ENCODE results near the gene TOMM70. TPM values are rescaled to one million over a fixed set of nuclear protein-coding genes. Genes with fewer than 3 reads are reported as not detected.

The TOMM70 gene
- total and polyA plus RNA-seq, 7 experiments from 2014 or later: 18.3 to 43.7 (median 23.9) TPM

DNA sequence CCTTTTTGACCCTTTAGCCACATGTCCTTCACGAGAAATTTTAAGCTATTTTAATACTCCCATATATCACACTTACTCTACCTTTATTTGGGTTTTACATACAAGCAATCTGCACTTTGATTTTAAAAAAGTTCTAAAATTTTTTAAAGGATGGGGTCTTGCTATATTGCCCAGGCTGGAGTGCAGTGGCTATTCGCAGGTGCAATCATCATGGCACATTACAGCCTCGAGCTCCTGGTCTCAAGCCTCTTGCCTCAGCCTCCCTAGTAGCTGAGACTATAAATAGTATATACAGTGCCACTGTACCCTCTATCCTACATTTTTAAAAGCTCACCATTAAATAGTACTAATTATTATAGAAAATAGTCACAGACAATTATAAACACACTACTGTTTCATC lies 36.5 kb downstream of the TOMM70 start:
- Mint-ChIP-seq H3K4me1 (peaks cover 0 to 5% (median 0%) of the 10 kb centered on the region in 7 donors), H3K27ac (no peak overlapping the region), H3K4me3 (no peak overlapping the region), H3K27me3 (no peaks in the 10 kb centered on the region), H3K9me3 (peaks cover 0 to 6% (median 3%) of the 10 kb centered on the region in 11 donors), H3K36me3 (peaks cover 11 to 65% (median 41%) of the 10 kb centered on the region in 5 donors)
- no peaks in the 10 kb centered on the region for H3K4me1 ChIP-seq (ENCODE audit: control insufficient read depth in 2 of 2, insufficient read depth in 2 of 2, low read length in 2 of 2)
- intact Hi-C loops (cut with micrococcal nuclease): no loop called here
- H3K27me3 ChIP-seq (ENCODE audit: control insufficient read depth in 2 of 2, insufficient read depth in 2 of 2, low read length in 2 of 2): no peaks in the 10 kb centered on the region
- DNase-seq (no peak), ATAC-seq (no peak)
- ChIA-PET POLR2A (interaction anchor here (0.6 to 0.7 kb wide), 2 partner anchors 26 to 1127 kb away, joined by 3 to 4 read pairs; no protein-coding TSS in a partner anchor), CTCF (interaction anchor here (0.9 kb wide), 1 partner anchor 9 kb away, joined by 3 read pairs; no protein-coding TSS in a partner anchor)
- peaks cover 0 to 47% (median 7%) of the 10 kb centered on the region in 3 experiments for H3K36me3 ChIP-seq (ENCODE audit: control insufficient read depth in 2 of 3, insufficient read depth in 3 of 3, low read length in 3 of 3)
- no peaks in the 10 kb centered on the region for H3K9me3 ChIP-seq (ENCODE audit: control insufficient read depth in 2 of 3, low read length in 3 of 3)
- no peak overlapping the region for H3K27ac ChIP-seq (ENCODE audit: low read depth, low read length)
- H3K4me3 ChIP-seq (ENCODE audit: low read length): no peak overlapping the region

DNA sequence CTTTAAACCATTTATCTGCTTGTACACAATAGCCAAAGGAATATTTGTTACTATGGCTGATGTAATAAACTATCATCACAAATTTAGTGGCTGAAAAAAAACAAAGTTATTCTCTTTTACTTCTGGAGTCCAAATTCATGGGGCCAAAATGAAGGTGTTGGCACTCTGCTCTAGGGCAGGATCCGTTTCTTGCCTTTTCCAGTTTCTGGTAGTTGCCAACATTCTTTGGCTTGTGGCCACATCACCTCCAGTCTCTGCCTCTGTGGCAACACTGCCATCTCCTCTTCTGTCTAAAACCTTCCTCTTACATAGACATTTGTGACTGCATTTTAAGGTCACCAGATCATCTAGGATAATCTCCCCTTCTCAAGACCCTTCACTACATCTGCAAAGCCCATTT lies 39.0 kb downstream of the TOMM70 start:
- no peak for ATAC-seq
- H3K4me3 ChIP-seq (ENCODE audit: low read length): no peak overlapping the region
- intact Hi-C loops (cut with micrococcal nuclease): no loop called here
- Mint-ChIP-seq H3K9me3 (peaks cover 0 to 6% (median 3%) of the 10 kb centered on the region in 11 donors), H3K27me3 (no peaks in the 10 kb centered on the region), H3K4me3 (no peak overlapping the region), H3K27ac (no peak overlapping the region), H3K36me3 (peaks cover 11 to 68% (median 36%) of the 10 kb centered on the region in 5 donors), H3K4me1 (peaks cover 0 to 7% (median 0%) of the 10 kb centered on the region in 7 donors)
- peaks cover 0 to 35% (median 7%) of the 10 kb centered on the region in 3 experiments for H3K36me3 ChIP-seq (ENCODE audit: control insufficient read depth in 2 of 3, insufficient read depth in 3 of 3, low read length in 3 of 3)
- ChIA-PET CTCF (interaction anchor here (0.6 kb wide), 2 partner anchors 10 to 802 kb away, joined by 3 read pairs; no protein-coding TSS in a partner anchor), POLR2A (interaction anchor here (0.5 kb wide), 1 partner anchor 347 kb away, joined by 4 read pairs; the partner anchor contains the start of gene TFG)
- H3K4me1 ChIP-seq (ENCODE audit: control insufficient read depth in 2 of 2, insufficient read depth in 2 of 2, low read length in 2 of 2): no peaks in the 10 kb centered on the region
- no peaks in the 10 kb centered on the region for H3K27me3 ChIP-seq (ENCODE audit: control insufficient read depth in 2 of 2, insufficient read depth in 2 of 2, low read length in 2 of 2)
- no peak for DNase-seq
- H3K27ac ChIP-seq (ENCODE audit: low read depth, low read length): no peak overlapping the region
- no peaks in the 10 kb centered on the region for H3K9me3 ChIP-seq (ENCODE audit: control insufficient read depth in 2 of 3, low read length in 3 of 3)

DNA sequence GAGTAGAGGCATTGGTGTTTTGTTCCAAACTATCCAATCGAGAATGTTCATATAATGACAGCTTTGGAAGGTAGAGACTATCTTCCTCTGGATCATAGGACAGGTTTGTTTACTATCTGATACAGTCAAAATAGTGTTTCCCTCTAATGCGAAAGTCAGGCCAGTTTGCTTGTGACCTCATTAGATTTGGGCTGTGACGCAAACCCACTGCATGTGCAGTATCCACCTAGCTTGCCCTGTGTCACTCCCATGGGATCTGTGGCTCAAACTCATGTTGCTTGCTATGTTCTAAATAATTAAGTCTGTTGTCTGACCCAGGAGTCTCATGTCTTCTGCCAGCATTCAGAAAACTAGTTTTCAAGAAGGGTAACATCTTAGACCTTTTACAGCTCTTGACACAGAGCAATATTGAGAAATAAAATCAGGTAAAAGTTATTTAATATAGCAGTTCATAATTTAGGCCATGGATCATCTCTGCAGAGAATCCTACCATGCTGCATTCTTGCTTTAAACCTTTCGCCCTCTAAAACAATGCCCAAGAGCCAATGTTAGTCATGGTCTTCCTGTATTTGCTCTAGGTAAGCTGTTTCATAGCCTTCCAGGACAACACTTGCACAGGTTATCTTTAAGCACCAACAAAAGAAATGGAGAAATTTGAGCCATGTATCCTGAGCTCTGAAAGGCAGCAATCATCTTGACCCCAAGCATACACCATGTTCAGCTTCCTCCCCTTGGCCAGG lies 40.0 kb downstream of the TOMM70 start:
- intact Hi-C loops (cut with micrococcal nuclease): no loop called here
- Mint-ChIP-seq H3K4me1 (peaks cover 0 to 7% (median 0%) of the 10 kb centered on the region in 7 donors), H3K36me3 (peaks cover 11 to 67% (median 33%) of the 10 kb centered on the region in 5 donors), H3K9me3 (peaks cover 0 to 6% (median 3%) of the 10 kb centered on the region in 11 donors), H3K27me3 (no peaks in the 10 kb centered on the region), H3K4me3 (no peak overlapping the region), H3K27ac (peak overlapping the region in 4 of 9 donors; percentile 12 to 66 (median 18))
- ATAC-seq (no peak), DNase-seq (no peak)
- no peaks in the 10 kb centered on the region for H3K9me3 ChIP-seq (ENCODE audit: control insufficient read depth in 2 of 3, low read length in 3 of 3)
- POLR2A ChIA-PET: interaction anchor here (0.6 kb wide), 1 partner anchor 22 kb away, joined by 3 read pairs; no protein-coding TSS in a partner anchor
- H3K4me1 ChIP-seq (ENCODE audit: control insufficient read depth in 2 of 2, insufficient read depth in 2 of 2, low read length in 2 of 2): no peaks in the 10 kb centered on the region
- H3K27ac ChIP-seq (ENCODE audit: low read depth, low read length): no peak overlapping the region
- H3K36me3 ChIP-seq (ENCODE audit: control insufficient read depth in 2 of 3, insufficient read depth in 3 of 3, low read length in 3 of 3): peaks cover 0 to 28% (median 0%) of the 10 kb centered on the region in 3 experiments
- no peak overlapping the region for H3K4me3 ChIP-seq (ENCODE audit: low read length)
- CTCF ChIA-PET: interaction anchor here (0.6 to 0.9 kb wide), 3 partner anchors 10 to 803 kb away, joined by 3 read pairs; no protein-coding TSS in a partner anchor
- no peaks in the 10 kb centered on the region for H3K27me3 ChIP-seq (ENCODE audit: control insufficient read depth in 2 of 2, insufficient read depth in 2 of 2, low read length in 2 of 2)

DNA sequence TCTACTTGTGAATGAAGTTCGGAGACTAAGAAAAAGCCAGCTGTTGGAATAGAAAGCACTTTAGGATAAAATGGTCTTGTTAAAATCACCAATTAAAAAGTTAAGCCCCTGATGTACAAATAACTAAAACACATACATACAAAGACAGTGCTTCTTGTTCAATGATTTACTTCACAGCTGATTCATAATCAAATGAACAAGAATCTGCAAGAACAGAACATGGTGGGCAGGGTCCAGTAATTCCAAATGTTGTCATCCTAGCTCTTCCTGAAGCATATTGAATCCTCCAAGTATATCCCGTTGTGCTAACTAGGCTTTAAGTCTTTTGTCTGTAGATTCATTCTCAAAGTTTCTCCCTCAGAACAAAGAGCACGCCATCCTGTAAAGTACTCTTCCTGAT lies 41.9 kb downstream of the TOMM70 start:
- no peaks in the 10 kb centered on the region for H3K27me3 Mint-ChIP-seq
- peaks cover 19 to 54% (median 31%) of the 10 kb centered on the region in 5 donors for H3K36me3 Mint-ChIP-seq
- POLR2A ChIA-PET: no interaction called here
- H3K9me3 ChIP-seq (ENCODE audit: control insufficient read depth in 2 of 3, low read length in 3 of 3): no peaks in the 10 kb centered on the region
- H3K27ac ChIP-seq (ENCODE audit: low read depth, low read length): no peak overlapping the region
- CTCF ChIA-PET: no interaction called here
- H3K4me1 ChIP-seq (ENCODE audit: control insufficient read depth in 2 of 2, insufficient read depth in 2 of 2, low read length in 2 of 2): no peaks in the 10 kb centered on the region
- no peak overlapping the region for H3K4me3 ChIP-seq (ENCODE audit: low read length)
- peaks cover 0 to 6% (median 3%) of the 10 kb centered on the region in 11 donors for H3K9me3 Mint-ChIP-seq
- H3K4me3 Mint-ChIP-seq: no peak overlapping the region
- no peaks in the 10 kb centered on the region for H3K27me3 ChIP-seq (ENCODE audit: control insufficient read depth in 2 of 2, insufficient read depth in 2 of 2, low read length in 2 of 2)
- H3K4me1 Mint-ChIP-seq: peaks cover 0 to 7% (median 0%) of the 10 kb centered on the region in 7 donors
- intact Hi-C loops (cut with micrococcal nuclease): no loop called here
- no peak for ATAC-seq
- DNase-seq: no peak
- H3K36me3 ChIP-seq (ENCODE audit: control insufficient read depth in 2 of 3, insufficient read depth in 3 of 3, low read length in 3 of 3): peaks cover 0 to 35% (median 0%) of the 10 kb centered on the region in 3 experiments
- peak overlapping the region in 5 of 9 donors; percentile 14 to 80 (median 38) for H3K27ac Mint-ChIP-seq

DNA sequence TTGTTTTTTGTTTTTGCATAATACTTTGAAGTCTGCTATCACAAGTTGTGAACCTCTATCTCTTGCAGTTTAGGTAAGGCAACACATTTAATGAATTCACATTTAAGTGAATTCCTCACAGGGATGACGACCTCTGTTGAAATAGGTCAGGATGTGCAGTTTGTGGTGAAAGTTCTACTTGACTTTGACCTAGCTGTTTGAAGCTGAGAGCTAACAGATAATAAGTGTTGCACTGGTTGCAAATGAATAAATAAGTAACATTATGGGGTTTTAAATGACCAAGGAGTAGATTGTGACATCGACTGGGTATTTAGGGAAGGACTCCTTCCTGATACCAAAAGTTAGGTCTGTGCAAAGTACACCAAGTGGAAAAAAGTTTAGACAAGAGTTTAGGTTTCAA lies 42.5 kb downstream of the TOMM70 start:
- intact Hi-C loops (cut with micrococcal nuclease): no loop called here
- Histone ChIP-seq H3K4me1 (ENCODE audit: control insufficient read depth in 2 of 2, insufficient read depth in 2 of 2, low read length in 2 of 2) (no peaks in the 10 kb centered on the region), H3K36me3 (ENCODE audit: control insufficient read depth in 2 of 3, insufficient read depth in 3 of 3, low read length in 3 of 3) (peaks cover 0 to 33% (median 0%) of the 10 kb centered on the region in 3 experiments), H3K4me3 (ENCODE audit: low read length) (no peak overlapping the region), H3K27me3 (ENCODE audit: control insufficient read depth in 2 of 2, insufficient read depth in 2 of 2, low read length in 2 of 2) (no peaks in the 10 kb centered on the region), H3K9me3 (ENCODE audit: control insufficient read depth in 2 of 3, low read length in 3 of 3) (no peaks in the 10 kb centered on the region), H3K27ac (ENCODE audit: low read depth, low read length) (no peak overlapping the region)
- no peak overlapping the region for H3K4me3 Mint-ChIP-seq
- peaks cover 0 to 7% (median 0%) of the 10 kb centered on the region in 7 donors for H3K4me1 Mint-ChIP-seq
- POLR2A ChIA-PET: no interaction called here
- ATAC-seq (no peak), DNase-seq (no peak)
- H3K9me3 Mint-ChIP-seq: peaks cover 0 to 6% (median 3%) of the 10 kb centered on the region in 11 donors
- CTCF ChIA-PET: no interaction called here
- H3K36me3 Mint-ChIP-seq: peaks cover 19 to 48% (median 26%) of the 10 kb centered on the region in 5 donors
- H3K27me3 Mint-ChIP-seq: no peaks in the 10 kb centered on the region
- H3K27ac Mint-ChIP-seq: peak overlapping the region in 4 of 9 donors; percentile 14 to 78 (median 20)

DNA sequence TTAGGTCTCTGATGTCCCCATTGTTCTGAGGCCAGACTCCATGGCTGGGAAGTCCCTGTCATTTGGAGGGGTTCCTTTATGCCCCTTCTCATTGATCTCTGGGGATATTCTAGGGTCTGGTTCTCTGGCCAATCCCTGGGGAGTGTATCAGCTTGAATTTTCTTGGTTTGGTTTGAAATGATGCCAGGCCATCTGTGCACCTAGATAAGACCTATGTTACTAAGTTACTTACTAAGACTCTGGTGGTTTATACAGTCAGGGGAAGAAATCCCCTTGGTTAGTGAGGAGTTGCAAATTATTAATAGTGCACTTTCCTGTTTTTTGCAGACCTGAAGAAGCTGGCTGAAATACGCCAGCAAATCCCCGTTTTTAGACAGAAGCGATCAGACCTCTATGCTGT lies 46.0 kb downstream of the TOMM70 start:
- ChIA-PET POLR2A (no interaction called here), CTCF (interaction anchor here (1.6 kb wide), 1 partner anchor 10 kb away, joined by 3 read pairs; no protein-coding TSS in a partner anchor)
- DNase-seq (no peak), ATAC-seq (no peak)
- Histone ChIP-seq H3K36me3 (ENCODE audit: control insufficient read depth in 2 of 3, insufficient read depth in 3 of 3, low read length in 3 of 3) (peaks cover 0 to 41% (median 0%) of the 10 kb centered on the region in 3 experiments), H3K4me3 (ENCODE audit: low read length) (no peak overlapping the region), H3K9me3 (ENCODE audit: control insufficient read depth in 2 of 3, low read length in 3 of 3) (no peaks in the 10 kb centered on the region), H3K4me1 (ENCODE audit: control insufficient read depth in 2 of 2, insufficient read depth in 2 of 2, low read length in 2 of 2) (no peaks in the 10 kb centered on the region), H3K27me3 (ENCODE audit: control insufficient read depth in 2 of 2, insufficient read depth in 2 of 2, low read length in 2 of 2) (no peaks in the 10 kb centered on the region), H3K27ac (ENCODE audit: low read depth, low read length) (no peak overlapping the region)
- no peak overlapping the region for H3K4me3 Mint-ChIP-seq
- H3K9me3 Mint-ChIP-seq: peaks cover 0 to 4% (median 0%) of the 10 kb centered on the region in 11 donors
- intact Hi-C loops (cut with micrococcal nuclease): no loop called here
- peaks cover 17 to 48% (median 30%) of the 10 kb centered on the region in 5 donors for H3K36me3 Mint-ChIP-seq
- no peaks in the 10 kb centered on the region for H3K27me3 Mint-ChIP-seq
- peak overlapping the region in 1 of 9 donors; percentile 4 for H3K27ac Mint-ChIP-seq
- peaks cover 0 to 6% (median 0%) of the 10 kb centered on the region in 7 donors for H3K4me1 Mint-ChIP-seq
